Erythroblast (primary cell): ENCODE results near the gene GRIK1.

Experiments
- GATA1 ChIP-seq: IDR thresholded peaks from 2 replicates; pipeline ENCODE4 v1.6.1; 2011; ENCODE audit warnings: low read depth, mild to moderate bottlenecking, control low read depth, low read length, moderate library complexity
- POLR2A ChIP-seq: IDR thresholded peaks from 2 replicates; pipeline ENCODE4 v1.6.1; 2011; ENCODE audit warnings: mild to moderate bottlenecking, low read length

GRCh38 chr21:29626801-29627470, 312.9 kb downstream of the GRIK1 start:
- no peak for TF ChIP-seq POLR2A
- no peak for TF ChIP-seq GATA1
